HG03097 (cell line): ENCODE data around the gene TCAP.

ENCODE experiments used
- ATAC-seq: cut with Tn5 transposase; IDR thresholded peaks from one replicate; pipeline ENCODE4 v1.9.1; 2021; ENCODE audit not compliant: unreplicated experiment, low FRiP score

Gene TCAP

DNA sequence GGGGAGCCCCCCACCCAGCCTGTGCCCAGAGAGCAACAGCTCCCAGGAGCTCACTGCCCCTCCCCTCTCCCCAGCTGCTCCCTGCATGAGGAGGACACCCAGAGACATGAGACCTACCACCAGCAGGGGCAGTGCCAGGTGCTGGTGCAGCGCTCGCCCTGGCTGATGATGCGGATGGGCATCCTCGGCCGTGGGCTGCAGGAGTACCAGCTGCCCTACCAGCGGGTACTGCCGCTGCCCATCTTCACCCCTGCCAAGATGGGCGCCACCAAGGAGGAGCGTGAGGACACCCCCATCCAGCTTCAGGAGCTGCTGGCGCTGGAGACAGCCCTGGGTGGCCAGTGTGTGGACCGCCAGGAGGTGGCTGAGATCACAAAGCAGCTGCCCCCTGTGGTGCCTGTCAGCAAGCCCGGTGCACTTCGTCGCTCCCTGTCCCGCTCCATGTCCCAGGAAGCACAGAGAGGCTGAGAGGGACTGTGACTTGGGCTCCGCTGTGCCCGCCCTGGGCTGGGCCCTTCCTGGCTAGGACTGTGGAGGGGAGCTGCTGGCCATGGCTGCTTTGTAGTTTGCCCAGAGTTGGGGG, 584 bp downstream of the TCAP start:
- no peak for ATAC-seq

DNA sequence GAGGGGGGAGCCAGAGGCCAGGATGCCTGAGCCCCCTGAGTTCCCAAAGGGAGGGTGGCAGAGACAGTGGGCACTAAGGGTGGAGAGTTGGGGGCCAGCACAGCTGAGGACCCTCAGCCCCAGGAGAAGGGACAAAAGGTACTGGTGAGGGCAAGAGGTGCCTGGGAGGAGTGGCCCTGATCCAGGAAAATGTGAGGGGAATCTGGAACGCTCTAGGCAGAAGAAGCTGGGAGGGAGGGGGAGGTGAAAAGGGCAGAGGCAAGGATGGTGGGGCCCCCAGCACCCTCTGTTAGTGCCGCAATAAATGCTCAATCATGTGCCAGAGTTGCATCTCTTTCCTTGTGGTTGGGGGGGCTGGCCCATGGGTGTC, 1.1 kb downstream of the TCAP start:
- no peak for ATAC-seq

DNA sequence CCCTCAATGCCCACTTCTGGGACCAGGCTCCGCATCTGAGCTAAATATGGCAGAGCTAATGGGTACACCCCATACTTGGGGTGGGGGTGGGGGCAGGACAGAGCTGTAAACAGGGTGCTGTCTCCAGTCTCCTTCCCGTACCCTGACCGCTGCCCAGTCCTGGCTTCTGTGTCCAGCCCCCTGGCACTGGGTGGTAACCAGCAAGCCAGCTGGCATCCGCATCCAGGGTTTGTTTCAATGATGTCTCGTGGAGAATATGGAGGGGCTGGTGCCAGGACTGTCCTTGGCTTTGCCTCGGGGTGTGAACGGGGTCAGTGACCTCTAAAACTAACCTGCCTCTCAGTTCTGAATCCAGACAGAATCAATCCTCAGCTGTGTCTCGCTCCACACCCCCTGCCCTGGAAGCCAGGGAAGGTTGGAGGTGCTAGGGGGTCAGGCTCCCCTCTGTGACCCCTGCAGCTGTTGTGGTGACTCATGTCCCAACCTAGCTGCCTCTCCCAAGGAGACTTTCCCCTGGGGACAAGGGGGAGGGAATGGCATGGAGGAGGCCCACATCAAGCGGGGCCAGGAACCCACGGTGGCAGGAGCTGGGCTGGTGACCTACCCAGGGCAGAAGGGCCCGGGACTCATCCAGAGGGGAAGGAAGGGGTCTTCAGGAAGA, 1.6 kb downstream of the TCAP start:
- ATAC-seq, result no peak

DNA sequence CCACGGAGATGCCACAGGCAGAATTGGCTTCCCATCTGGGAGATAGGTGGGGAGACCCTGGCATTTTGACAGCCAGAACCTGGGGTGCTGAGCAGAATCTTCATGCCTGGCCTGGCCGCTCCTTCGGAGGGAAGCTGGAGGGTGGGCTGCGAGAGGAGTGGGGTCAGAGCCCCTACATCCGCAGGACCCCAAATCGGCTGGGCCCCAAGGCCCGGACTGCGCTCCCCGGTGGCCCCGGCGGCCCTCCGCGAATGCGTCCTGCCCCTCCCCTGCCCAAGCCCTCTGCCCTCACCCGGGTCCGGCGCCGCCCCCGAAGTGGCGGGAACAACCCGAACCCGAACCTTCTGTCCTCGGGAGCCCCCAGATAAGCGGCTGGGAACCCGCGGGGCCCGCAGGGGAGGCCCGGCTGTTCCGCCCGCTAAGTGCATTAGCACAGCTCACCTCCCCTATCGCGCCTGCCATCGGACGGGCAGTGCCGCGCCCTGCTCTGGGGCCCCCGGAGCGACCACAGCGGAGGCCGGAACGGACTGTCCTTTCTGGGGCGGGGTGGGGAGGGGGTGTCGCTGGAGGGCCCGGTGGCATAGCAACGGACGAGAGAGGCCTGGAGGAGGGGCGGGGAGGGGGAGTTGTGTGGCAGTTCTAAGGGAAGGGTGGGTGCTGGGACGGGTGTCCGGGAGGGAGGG, 2.3 kb downstream of the TCAP start:
- no peak for ATAC-seq

DNA sequence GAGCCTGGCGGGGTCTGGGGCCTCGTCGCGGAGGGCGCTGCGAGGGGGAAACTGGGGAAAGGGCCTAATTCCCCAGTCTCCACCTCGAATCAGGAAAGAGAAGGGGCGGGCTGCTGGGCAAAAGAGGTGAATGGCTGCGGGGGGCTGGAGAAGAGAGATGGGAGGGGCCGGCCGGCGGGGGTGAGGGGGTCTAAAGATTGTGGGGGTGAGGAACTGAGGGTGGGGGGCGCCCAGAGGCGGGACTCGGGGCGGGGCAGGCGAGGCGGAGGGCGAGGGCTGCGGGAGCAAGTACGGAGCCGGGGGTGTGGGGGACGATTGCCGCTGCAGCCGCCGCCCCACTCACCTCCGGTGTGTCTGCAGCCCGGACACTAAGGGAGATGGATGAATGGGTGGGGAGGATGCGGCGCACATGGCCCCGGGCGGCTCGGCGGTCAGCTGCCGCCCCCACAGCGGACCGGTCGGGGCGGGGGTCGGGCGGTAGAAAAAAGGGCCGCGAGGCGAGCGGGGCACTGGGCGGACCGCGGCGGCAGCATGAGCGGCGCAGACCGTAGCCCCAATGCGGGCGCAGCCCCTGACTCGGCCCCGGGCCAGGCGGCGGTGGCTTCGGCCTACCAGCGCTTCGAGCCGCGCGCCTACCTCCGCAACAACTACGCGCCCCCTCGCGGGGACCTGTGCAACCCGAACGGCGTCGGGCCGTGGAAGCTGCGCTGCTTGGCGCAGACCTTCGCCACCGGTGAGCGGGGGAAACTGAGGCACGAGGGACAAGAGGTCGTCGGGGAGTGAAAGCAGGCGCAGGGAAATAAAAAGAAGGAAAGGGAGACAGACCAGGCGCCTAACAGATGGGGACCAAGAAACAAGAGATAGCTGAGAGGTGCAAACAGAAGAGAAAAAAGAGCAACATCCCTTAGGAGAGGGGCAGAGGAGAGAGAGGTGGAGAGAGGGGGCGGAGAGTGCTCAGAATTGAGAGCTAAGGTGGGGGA, 3.1 kb downstream of the TCAP start, which contains the start of gene PNMT:
PNMT (plus strand) TSS at position 509 of the 980 bp plus-strand sequence; CDS start at position 532, 23 bp downstream.
- ATAC-seq, result no peak

DNA sequence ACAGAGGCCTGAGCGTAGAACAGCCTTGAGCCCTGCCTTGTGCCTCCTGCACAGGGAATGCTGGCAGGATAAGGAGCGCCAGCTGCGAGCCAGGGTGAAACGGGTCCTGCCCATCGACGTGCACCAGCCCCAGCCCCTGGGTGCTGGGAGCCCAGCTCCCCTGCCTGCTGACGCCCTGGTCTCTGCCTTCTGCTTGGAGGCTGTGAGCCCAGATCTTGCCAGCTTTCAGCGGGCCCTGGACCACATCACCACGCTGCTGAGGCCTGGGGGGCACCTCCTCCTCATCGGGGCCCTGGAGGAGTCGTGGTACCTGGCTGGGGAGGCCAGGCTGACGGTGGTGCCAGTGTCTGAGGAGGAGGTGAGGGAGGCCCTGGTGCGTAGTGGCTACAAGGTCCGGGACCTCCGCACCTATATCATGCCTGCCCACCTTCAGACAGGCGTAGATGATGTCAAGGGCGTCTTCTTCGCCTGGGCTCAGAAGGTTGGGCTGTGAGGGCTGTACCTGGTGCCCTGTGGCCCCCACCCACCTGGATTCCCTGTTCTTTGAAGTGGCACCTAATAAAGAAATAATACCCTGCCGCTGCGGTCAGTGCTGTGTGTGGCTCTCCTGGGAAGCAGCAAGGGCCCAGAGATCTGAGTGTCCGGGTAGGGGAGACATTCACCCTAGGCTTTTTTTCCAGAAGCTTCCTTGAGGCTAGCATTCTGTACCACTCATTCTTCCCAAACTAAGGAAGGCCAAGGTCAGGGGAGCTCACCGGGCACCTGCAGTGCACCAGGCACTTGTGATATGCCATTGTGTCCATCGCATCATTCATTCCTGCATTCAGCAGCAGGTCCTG, 5.0 kb downstream of the TCAP start:
- no peak for ATAC-seq

DNA sequence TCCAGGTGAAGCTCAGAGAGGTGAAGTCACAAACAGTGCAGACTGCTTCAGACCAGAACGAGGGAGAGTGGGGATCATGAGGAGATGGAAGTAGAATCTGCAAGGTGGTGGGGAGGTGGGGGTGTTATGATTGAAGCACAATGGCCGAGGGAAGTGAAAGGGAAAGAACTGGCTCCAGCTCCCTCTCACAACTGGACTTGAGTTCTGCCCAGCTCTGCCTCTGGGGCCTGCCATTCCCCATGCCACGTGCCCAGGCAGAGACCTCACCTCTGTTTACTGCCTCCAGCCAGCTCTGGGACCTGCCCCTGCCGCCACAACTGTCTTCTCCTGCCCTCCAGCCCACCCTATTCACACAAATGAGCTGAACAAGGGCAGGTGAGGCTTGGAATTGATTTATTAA, 5.6 kb downstream of the TCAP start:
- ATAC-seq, result no peak

DNA sequence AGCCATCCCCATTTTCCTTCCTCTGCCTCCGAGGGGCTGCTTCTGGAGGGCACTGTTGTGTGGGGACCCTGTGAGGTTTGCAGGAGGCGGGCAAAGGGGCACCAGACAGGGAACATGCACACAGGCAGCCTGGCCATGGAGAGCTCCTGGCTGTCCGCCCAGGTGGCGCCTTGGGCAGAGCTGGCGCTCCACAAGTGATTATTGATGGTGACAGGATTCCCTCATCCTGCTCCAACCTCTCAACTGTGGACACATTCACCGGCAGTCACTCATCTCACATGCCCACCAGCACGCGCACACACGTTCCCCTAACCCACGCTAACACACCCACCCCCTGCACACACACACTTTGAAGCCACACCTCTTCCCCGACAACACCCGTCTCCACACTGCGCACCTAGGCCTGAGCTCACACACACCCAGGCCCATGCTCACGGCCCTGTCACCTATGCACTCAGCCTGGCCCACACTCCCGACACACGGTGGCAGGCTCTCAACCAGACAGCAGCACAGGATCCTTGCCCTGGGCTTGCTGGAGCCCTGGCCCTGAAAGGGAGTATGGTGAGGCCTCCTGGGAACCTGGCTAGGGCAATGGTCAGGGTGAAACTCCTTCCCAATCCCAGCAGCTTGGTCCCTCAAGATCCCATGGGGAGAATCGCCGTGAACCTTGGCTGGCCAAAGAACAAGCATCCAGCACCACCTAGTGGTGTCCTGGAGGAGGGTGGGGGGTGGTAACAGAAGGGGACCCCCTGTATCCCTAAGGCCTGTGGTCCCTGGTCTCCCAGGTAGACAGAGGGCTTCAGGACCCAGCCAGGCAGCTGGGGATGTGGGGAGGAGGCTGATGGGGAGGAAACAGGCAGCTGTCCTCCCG, 6.7 kb downstream of the TCAP start:
- ATAC-seq, result no peak

DNA sequence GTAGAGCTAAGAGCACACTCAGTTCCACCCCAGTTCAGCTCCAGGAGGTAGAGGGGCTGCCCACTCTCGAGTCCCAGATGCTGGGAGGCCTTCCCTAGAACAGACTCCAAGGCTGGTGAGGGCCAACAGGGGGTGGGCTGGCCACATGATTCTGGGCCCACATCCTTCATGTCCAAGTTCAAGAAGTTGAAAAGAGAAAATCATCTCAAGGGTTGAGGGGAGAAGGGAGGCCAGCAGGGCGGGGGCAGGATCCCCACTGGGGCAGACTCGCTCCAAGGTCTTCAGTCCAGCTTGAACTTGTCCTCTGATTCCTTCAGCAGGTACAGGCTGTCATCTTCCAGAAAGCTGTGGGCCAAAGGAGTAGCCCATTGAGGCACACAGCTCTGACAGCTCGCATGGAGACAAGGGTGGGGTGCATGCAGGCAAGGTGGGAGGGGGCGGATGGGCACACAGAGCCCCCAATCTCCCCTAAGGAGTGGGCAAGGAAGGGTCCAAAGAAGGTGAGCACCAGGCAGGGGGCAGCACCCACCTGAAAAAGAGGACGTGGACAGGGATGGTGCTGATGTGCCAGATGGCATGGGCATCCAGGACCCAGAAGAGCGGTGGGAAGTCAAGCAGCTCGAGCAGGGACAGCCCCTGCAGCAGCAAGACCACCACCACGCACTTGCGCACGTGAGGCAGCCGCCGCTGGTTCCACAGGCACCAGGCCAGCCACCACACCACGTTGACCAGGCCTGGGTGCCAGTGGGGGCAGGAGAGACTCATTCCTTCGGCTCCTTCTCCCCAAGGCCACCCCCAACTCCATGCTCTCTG, 7.6 kb downstream of the TCAP start:
- no peak for ATAC-seq

DNA sequence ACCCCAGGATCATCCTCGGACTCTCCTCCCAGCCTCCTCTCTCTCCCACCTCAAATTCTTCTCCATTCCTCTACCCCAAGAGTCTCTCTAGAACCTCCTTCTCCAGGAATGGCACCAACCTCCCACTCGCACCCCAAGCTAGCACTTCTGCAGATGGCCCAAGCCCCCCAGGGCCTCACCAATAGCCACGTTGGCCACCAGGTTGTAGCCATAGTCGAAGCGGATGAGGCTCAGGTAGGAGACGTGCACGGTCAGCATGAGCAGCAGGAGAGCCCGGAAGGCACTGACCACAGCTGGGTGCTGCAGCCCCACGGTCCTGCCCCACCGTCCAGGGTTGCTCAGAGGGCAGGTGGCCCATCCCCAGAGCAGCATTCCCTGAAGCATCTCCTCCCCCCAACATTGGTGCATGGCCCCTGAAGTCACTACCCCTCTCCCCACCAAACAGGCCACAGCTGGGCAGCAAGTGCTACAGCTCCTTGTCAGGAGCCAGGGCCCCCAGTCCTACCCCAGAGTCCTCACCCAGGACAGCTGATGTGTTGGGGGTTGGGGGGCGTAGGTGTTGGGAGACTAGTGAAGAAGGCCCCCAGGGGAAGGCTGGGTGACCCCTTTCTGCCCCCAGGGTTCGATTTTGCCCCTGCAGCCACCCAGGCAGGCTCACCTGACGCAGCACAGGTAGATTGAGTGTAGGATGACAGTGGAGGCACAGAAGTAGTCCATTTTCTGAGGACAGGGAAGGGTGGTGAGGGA, 8.4 kb downstream of the TCAP start:
- ATAC-seq, result no peak

DNA sequence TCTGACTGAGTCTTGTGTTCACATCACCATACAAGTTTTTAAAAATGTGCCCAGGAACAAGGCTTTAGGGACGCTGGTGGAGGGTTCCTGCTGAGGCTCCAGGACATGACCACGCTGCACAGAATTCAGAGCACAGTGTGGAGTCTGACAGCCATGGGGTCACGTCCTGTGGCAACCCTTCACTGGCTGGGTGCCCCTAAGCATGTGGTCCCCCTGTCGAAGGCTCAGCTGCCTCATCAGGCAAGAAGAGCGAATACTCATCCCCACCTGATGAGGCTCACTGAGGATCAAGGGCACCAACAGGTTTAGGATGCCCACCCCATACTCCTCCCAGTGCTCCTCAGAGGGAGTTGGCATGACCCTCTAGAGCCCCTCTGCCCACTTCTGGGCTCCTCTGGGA, 9.0 kb downstream of the TCAP start:
- no peak for ATAC-seq

DNA sequence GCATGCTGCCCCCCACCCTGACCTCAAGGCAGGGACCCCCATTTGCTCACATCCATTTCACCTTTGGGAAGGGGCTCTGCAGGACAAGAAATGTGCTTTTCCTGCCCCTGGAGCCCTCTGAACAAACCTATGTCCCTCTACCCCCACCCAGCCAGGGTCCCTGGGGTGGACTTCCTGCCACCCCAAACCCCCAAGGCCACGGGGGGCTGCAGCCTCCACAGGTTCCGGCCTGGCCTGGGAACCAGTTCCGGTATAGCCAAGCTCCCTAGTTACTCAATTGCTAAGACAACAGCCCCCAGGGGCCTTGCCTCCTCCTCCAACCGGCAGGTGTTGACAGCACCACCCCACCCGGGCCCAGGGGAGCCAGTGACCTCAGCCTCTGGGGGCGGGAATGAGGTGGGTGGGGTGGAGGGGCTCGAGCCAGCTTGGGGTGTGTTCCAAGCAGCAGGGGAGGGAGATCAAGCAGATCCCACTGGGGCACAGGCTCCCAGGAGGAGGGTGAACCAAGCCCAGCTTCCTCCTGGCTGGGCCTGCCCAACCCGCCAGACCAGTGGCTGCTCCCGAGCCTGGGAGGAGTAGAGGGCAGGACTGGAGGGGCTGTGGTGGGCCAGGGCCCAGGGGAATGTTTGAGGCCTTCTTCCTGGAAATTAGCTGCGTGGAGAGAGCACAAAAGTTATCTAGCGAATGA, 9.7 kb downstream of the TCAP start:
- no peak for ATAC-seq

DNA sequence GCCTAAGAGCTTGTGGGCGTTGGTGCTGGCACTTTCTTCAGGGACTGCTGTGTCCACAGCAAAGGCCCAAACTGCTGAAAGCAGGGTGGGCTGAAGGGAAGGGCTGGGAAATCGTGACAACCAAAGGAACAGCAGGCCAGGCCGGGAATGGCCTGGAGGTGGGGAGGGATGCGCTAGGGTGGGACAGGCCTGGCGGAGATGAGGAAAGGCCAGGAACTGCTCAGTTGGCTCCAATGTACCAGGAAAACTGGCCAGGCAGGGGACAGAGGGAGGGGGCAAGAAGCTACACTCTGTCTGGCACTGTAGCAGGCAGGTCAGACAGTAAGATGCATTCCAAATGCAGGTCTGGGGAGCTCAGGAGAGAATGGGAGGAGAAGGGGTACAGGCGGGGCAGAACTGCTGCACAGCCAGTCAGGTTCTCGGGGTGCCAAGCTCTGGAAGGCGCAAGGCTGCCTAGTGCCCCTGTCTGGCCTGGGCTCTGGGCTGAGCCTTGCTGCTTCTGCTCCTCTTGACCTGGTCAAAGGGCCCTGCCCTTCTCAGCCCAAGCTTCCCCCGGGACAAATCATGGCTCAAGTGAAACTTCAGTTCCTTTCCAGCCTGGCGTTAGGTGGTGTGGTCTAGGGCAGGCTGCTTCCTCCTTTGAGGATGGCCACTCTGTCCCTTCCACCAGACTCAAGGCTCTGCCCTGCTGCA, 10.4 kb downstream of the TCAP start:
- no peak for ATAC-seq

DNA sequence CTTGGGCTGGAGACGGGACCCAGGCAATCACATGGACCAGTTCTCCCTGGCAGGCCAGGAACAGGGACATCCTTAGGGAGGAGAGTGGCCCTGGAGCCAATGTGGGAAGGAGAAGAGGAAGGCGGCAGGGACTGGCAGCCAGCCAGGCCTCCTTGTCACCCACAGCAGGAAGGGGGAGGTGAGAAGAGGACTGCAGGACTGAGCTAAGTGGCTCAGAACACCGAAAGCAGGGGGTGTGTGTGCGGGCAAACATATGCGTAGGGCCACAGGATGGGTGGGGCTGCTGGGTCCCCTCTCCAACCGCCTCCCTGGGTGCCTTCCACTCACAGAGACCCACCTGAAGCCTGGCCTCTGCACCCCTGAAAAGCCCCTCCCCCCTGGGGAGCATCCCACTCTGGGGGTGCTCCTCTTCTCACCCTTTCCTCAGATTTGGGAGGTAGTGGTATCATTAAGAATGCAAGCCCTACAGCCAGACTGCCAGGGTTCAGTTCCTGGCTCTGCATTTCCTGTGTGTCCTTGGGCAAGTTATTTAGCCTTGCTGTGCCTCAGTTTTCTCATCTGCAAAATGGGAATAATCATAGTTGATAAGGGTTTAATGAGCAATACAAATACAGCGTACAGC, 11.2 kb downstream of the TCAP start:
- ATAC-seq, result no peak

DNA sequence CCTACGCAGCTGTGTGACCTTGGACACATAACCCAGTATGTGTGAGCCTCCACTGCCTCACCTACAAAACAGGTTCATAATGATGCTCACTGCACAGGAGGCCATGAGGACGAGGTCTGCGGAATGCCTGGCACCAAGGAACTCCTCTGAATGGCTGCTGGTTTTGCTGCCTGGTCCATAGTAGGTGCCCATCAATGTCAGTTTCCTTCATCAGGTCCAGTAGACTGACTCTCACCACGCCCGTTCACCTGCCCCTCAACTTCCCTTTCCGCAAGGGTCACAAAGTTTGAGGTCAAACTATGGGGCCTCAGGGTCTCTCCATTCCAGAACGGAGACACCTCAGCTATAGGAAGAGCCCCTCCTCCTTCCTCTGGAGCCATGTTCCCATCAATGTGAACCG, 11.9 kb downstream of the TCAP start:
- ATAC-seq, result no peak
